ENCODE data around the gene KIF6. TPM values are rescaled to one million over a fixed set of nuclear protein-coding genes. Genes with fewer than 3 reads are reported as not detected.

Gene KIF6
- total RNA-seq, 1 donor from 2014 or later: 1.0 TPM

DNA sequence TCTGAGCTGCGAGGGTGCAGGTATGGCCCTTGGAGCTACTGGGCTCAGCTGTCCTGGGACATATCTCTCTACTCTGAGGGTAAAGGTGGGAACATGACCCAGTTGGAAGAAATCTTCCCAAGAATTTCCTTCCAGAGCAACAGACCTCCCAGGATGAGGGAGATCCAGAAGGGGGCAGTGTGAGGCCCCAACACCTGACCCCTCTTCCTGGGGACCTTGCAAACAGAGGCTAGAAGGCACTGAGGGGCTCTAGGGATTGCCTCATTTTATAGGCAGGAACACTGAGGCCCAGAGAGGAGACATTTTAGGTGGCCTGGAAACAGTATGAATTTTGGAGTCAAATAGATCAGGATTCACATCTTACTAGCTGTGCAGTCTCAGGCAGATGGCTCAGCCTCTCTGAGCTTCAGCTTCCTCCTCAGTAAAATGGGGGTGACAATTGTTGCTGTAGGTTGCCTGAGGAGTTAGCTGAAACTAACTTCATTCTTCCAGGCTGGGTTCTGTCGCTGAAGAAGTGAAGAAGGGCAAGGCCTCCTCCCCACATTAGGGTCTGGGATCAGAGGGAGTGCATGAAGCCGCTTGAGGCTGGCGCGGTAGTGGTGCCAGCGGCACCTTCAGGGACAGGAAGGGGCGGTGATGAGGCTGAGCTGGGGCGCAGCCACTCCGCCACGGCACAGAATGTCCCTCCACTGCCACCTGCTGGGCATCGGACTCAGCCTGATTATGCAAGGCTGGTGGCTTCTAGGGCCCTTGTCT lies 422.4 kb downstream of the KIF6 start:
- Histone ChIP-seq H3K9me3 (ENCODE audit: control insufficient read depth in 3 of 3, low read length in 3 of 3) (no peaks in the 10 kb centered on the region), H3K9ac (ENCODE audit: low read depth in 1 of 3, low read length in 3 of 3) (peak overlapping the region in 1 of 3 donors; percentile 25), H3K4me1 (ENCODE audit: control insufficient read depth in 3 of 3, insufficient read depth in 3 of 3, low read length in 3 of 3) (peaks cover 0 to 4% (median 0%) of the 10 kb centered on the region in 3 donors), H3K36me3 (ENCODE audit: control insufficient read depth in 3 of 3, insufficient read depth in 3 of 3, low read length in 3 of 3) (no peaks in the 10 kb centered on the region), H3K27me3 (ENCODE audit: control insufficient read depth in 3 of 3, insufficient read depth in 3 of 3, low read length in 3 of 3) (peaks cover 0 to 21% (median 9%) of the 10 kb centered on the region in 3 donors), H3K4me3 (ENCODE audit: low read length in 3 of 3) (peak overlapping the region in 2 of 3 donors; percentile 4 to 35), H3K27ac (ENCODE audit: low read depth, low read length) (no peak overlapping the region)

DNA sequence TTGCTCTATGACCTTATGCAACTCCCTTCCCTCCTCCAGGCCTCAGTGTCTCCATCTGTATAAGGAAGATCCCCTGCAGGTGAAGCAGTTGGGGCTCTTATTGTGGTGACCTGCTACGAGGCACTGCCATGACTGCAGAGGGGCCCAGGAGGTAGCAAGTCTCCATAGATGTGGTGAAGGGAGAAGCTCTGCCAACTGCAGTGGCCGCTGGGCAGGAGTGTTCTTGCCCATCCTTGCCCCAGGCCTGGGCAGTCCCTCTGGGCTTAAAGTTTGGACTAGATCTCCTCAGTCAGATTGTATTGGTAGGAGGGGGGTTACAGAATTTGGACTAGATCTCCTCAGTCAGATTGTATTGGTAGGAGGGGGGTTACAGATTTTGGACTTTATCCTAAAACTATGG lies 423.2 kb downstream of the KIF6 start:
- peaks cover 0 to 5% (median 0%) of the 10 kb centered on the region in 3 donors for H3K4me1 ChIP-seq (ENCODE audit: control insufficient read depth in 3 of 3, insufficient read depth in 3 of 3, low read length in 3 of 3)
- no peaks in the 10 kb centered on the region for H3K36me3 ChIP-seq (ENCODE audit: control insufficient read depth in 3 of 3, insufficient read depth in 3 of 3, low read length in 3 of 3)
- H3K9me3 ChIP-seq (ENCODE audit: control insufficient read depth in 3 of 3, low read length in 3 of 3): no peaks in the 10 kb centered on the region
- no peak overlapping the region for H3K4me3 ChIP-seq (ENCODE audit: low read length in 3 of 3)
- no peak overlapping the region for H3K27ac ChIP-seq (ENCODE audit: low read depth, low read length)
- peaks cover 0 to 21% (median 9%) of the 10 kb centered on the region in 3 donors for H3K27me3 ChIP-seq (ENCODE audit: control insufficient read depth in 3 of 3, insufficient read depth in 3 of 3, low read length in 3 of 3)
- H3K9ac ChIP-seq (ENCODE audit: low read depth in 1 of 3, low read length in 3 of 3): no peak overlapping the region

DNA sequence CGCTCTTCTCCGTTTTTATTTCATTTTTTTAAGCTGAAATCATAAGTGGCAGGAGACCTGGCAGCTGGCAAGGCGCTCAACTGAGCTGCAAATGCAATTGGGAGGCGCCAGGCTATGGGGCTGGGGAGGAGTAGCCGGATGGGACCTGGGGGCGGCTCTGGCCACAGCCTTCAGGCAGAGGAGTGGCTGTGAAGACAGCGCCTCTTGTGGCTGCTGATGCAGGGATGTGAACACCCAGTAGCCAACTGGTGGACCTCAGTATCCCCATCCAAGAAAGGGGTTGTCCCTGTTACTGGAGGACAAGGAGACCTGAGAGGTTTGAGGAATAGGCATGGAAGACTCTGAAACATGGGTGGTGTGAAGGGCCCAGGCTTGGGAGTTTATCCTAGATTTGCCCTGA lies 423.6 kb downstream of the KIF6 start:
- H3K9me3 ChIP-seq (ENCODE audit: control insufficient read depth in 3 of 3, low read length in 3 of 3): no peaks in the 10 kb centered on the region
- no peak overlapping the region for H3K27ac ChIP-seq (ENCODE audit: low read depth, low read length)
- no peak overlapping the region for H3K9ac ChIP-seq (ENCODE audit: low read depth in 1 of 3, low read length in 3 of 3)
- no peaks in the 10 kb centered on the region for H3K36me3 ChIP-seq (ENCODE audit: control insufficient read depth in 3 of 3, insufficient read depth in 3 of 3, low read length in 3 of 3)
- H3K4me3 ChIP-seq (ENCODE audit: low read length in 3 of 3): no peak overlapping the region
- H3K4me1 ChIP-seq (ENCODE audit: control insufficient read depth in 3 of 3, insufficient read depth in 3 of 3, low read length in 3 of 3): peaks cover 0 to 9% (median 2%) of the 10 kb centered on the region in 3 donors
- H3K27me3 ChIP-seq (ENCODE audit: control insufficient read depth in 3 of 3, insufficient read depth in 3 of 3, low read length in 3 of 3): peaks cover 0 to 21% (median 9%) of the 10 kb centered on the region in 3 donors

DNA sequence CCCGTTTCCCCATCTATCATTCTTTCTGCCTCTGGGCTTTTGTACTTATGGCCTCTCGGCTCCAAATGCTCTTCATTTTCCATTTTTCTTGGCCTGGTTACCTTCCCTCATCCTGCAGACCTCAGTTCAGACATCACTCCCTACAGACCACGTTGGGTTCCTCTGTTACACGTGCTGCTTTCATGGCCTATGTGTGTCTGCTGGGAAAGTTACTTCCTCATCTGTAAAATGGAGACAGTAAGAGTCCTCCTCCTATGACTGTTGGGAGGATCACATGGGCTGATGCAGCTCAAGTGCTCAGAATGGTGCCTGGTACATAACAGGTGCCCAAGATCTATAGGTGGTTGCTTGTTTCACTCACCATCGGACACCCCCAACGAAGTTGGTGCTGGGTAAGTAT lies 424.5 kb downstream of the KIF6 start:
- Histone ChIP-seq H3K9ac (ENCODE audit: low read depth in 1 of 3, low read length in 3 of 3) (no peak overlapping the region), H3K9me3 (ENCODE audit: control insufficient read depth in 3 of 3, low read length in 3 of 3) (no peaks in the 10 kb centered on the region), H3K36me3 (ENCODE audit: control insufficient read depth in 3 of 3, insufficient read depth in 3 of 3, low read length in 3 of 3) (no peaks in the 10 kb centered on the region), H3K4me1 (ENCODE audit: control insufficient read depth in 3 of 3, insufficient read depth in 3 of 3, low read length in 3 of 3) (peaks cover 0 to 9% (median 3%) of the 10 kb centered on the region in 3 donors), H3K4me3 (ENCODE audit: low read length in 3 of 3) (no peak overlapping the region), H3K27ac (ENCODE audit: low read depth, low read length) (no peak overlapping the region), H3K27me3 (ENCODE audit: control insufficient read depth in 3 of 3, insufficient read depth in 3 of 3, low read length in 3 of 3) (peaks cover 0 to 22% (median 9%) of the 10 kb centered on the region in 3 donors)

DNA sequence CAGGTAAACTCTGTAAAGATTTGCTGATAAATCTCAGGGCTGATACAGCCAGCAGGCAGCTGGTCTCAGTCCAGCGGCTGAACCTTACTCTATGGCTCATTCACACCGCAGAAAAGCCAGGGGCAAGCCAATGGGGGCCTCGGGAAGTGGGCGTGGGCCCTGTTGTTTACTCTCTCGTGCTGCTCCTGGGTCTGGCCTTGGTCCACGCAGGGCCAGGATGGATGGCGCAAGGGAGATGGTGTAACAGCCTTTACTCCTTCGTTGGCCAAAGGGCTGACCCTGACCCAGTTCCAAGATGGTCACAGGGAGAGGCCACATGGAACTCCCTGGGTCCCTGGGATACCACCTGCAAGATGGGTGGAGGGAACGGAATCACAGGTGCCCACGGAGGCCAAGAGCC lies 427.1 kb downstream of the KIF6 start:
- Histone ChIP-seq H3K27me3 (ENCODE audit: control insufficient read depth in 3 of 3, insufficient read depth in 3 of 3, low read length in 3 of 3) (peaks cover 0 to 23% (median 10%) of the 10 kb centered on the region in 3 donors), H3K36me3 (ENCODE audit: control insufficient read depth in 3 of 3, insufficient read depth in 3 of 3, low read length in 3 of 3) (no peaks in the 10 kb centered on the region), H3K9me3 (ENCODE audit: control insufficient read depth in 3 of 3, low read length in 3 of 3) (no peaks in the 10 kb centered on the region), H3K27ac (ENCODE audit: low read depth, low read length) (no peak overlapping the region), H3K4me3 (ENCODE audit: low read length in 3 of 3) (no peak overlapping the region), H3K9ac (ENCODE audit: low read depth in 1 of 3, low read length in 3 of 3) (no peak overlapping the region), H3K4me1 (ENCODE audit: control insufficient read depth in 3 of 3, insufficient read depth in 3 of 3, low read length in 3 of 3) (peaks cover 0 to 8% (median 3%) of the 10 kb centered on the region in 3 donors)

DNA sequence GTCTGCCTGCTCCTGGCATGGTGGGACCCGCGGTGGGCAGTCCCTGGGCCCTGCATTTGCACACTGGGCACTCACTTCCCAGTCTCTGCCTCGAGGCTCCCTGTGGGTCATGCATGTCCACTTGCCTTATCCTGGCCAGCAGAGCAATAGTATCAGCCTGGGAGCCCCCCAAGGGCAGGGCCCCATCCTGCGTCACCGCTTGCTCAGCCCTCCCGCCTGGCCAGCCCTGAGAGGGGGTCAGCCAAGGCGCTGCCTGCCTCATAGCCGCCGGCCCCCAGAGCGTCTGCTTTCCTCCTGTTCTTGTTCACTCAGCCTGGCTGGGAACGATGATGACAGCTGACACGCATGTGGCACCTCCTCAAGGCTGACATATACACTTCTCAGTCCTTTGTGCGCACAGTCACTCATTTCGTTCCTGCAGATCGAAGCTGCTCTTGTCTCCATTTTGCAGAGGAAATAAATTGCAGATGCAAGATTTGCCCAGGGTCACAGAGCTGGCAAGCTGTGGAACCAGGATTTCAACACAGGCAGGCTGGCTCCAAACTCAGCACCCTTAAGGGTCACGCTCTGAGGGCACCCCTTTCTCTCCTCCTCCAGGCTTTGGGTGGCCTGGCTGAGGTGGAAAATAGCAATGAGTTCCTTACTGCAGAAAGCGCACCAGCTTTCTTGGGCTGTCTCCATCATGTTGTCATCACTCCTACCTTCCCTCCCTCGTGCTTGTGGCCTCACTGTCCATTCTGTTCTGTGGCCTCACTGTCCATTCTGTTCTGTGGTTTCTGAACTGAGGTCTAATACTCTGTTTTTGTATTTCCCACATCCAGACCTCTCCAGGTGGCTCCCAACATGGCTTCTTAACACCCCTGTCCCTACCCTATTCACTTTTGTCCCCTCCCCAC lies 428.2 kb downstream of the KIF6 start:
- Histone ChIP-seq H3K4me1 (ENCODE audit: control insufficient read depth in 3 of 3, insufficient read depth in 3 of 3, low read length in 3 of 3) (peaks cover 0 to 5% (median 3%) of the 10 kb centered on the region in 3 donors), H3K27me3 (ENCODE audit: control insufficient read depth in 3 of 3, insufficient read depth in 3 of 3, low read length in 3 of 3) (peaks cover 0 to 22% (median 13%) of the 10 kb centered on the region in 3 donors), H3K36me3 (ENCODE audit: control insufficient read depth in 3 of 3, insufficient read depth in 3 of 3, low read length in 3 of 3) (no peaks in the 10 kb centered on the region), H3K9me3 (ENCODE audit: control insufficient read depth in 3 of 3, low read length in 3 of 3) (no peaks in the 10 kb centered on the region), H3K27ac (ENCODE audit: low read depth, low read length) (no peak overlapping the region), H3K9ac (ENCODE audit: low read depth in 1 of 3, low read length in 3 of 3) (no peak overlapping the region), H3K4me3 (ENCODE audit: low read length in 3 of 3) (no peak overlapping the region)

DNA sequence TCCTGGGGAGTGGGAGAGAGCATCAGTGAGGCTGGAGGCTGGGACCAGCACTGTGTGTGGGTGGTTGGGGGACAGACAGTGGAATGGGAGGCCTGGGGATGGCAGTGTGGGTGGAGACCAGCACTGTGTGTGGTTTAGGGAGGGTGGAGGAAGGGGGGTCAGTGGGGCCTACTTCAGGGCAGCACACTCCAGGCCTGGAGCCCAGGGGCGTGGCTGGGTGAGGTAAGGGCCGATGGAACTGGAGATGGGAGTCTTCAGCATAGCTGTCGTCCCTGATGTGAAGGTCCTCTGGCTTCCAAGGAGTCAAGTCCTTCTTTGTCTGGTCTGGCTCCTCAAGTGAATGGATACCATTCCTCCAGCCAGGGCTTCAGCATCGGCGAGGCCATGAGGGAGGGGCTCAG lies 429.6 kb downstream of the KIF6 start:
- Histone ChIP-seq H3K4me3 (ENCODE audit: low read length in 3 of 3) (no peak overlapping the region), H3K36me3 (ENCODE audit: control insufficient read depth in 3 of 3, insufficient read depth in 3 of 3, low read length in 3 of 3) (no peaks in the 10 kb centered on the region), H3K9me3 (ENCODE audit: control insufficient read depth in 3 of 3, low read length in 3 of 3) (no peaks in the 10 kb centered on the region), H3K27me3 (ENCODE audit: control insufficient read depth in 3 of 3, insufficient read depth in 3 of 3, low read length in 3 of 3) (peaks cover 0 to 18% (median 13%) of the 10 kb centered on the region in 3 donors), H3K27ac (ENCODE audit: low read depth, low read length) (no peak overlapping the region), H3K9ac (ENCODE audit: low read depth in 1 of 3, low read length in 3 of 3) (no peak overlapping the region), H3K4me1 (ENCODE audit: control insufficient read depth in 3 of 3, insufficient read depth in 3 of 3, low read length in 3 of 3) (peaks cover 0 to 5% (median 3%) of the 10 kb centered on the region in 3 donors)

DNA sequence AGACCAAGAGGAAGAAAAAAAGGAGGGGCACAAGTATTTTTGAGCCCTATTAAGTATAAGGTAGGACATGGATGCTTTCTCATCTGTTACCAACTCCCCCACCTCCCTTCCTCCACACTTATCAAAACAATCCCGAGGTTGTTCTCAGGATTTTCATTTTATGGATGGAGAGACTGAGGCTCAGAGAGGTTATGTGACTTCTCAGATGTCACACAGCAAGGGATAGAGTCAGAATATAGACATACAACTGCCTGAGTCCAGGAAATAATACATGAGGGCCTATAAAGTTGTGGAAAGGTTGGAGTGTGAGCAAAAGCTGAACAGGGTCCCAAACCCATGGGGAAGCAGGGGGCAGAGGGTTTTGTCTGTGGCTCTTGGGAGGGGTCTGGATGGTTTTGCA lies 430.3 kb downstream of the KIF6 start:
- H3K36me3 ChIP-seq (ENCODE audit: control insufficient read depth in 3 of 3, insufficient read depth in 3 of 3, low read length in 3 of 3): no peaks in the 10 kb centered on the region
- H3K4me1 ChIP-seq (ENCODE audit: control insufficient read depth in 3 of 3, insufficient read depth in 3 of 3, low read length in 3 of 3): peaks cover 0 to 5% (median 3%) of the 10 kb centered on the region in 3 donors
- H3K9me3 ChIP-seq (ENCODE audit: control insufficient read depth in 3 of 3, low read length in 3 of 3): no peaks in the 10 kb centered on the region
- H3K27me3 ChIP-seq (ENCODE audit: control insufficient read depth in 3 of 3, insufficient read depth in 3 of 3, low read length in 3 of 3): peaks cover 0 to 18% (median 13%) of the 10 kb centered on the region in 3 donors
- H3K9ac ChIP-seq (ENCODE audit: low read depth in 1 of 3, low read length in 3 of 3): no peak overlapping the region
- no peak overlapping the region for H3K27ac ChIP-seq (ENCODE audit: low read depth, low read length)
- H3K4me3 ChIP-seq (ENCODE audit: low read length in 3 of 3): no peak overlapping the region

DNA sequence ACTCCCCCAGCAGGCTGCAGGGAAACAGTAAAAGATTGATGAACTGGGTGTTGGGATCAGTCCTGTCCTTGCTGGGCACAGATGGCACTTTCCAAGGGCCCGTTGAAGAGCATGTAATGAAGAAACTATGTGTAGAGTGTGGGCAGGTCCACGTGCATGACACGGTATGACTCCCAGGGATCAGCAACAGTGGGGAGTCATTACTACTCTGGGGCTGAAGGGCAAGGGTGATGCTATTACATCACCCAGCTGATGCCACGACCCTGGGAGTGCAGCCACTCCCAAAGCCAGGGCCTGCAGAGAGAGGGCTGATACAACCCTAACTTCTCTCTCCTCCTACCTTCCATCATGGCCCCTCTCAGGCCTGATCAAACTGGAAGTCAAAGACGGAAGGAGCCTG lies 431.1 kb downstream of the KIF6 start:
- peaks cover 0 to 5% (median 3%) of the 10 kb centered on the region in 3 donors for H3K4me1 ChIP-seq (ENCODE audit: control insufficient read depth in 3 of 3, insufficient read depth in 3 of 3, low read length in 3 of 3)
- H3K27me3 ChIP-seq (ENCODE audit: control insufficient read depth in 3 of 3, insufficient read depth in 3 of 3, low read length in 3 of 3): peaks cover 0 to 18% (median 13%) of the 10 kb centered on the region in 3 donors
- no peaks in the 10 kb centered on the region for H3K9me3 ChIP-seq (ENCODE audit: control insufficient read depth in 3 of 3, low read length in 3 of 3)

DNA sequence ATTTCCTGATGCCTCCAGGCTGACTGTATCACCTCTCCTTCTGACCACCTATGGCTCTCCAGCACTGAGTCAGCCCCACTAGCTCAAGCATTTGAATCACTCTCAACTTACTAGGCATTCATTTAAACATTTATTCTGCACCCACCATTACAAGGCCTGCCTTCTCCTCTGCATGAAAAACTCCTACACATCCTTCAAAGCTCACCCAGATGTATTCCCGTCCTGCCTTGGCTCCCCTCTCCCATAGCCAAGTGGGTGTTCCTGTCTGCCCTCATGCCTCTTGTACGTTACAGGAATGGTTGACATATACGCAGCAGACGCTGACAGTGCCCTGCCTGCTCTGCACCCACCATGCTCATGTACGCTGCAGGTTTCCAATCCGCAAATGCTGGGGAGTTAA lies 432.6 kb downstream of the KIF6 start:
- Histone ChIP-seq H3K9me3 (ENCODE audit: control insufficient read depth in 3 of 3, low read length in 3 of 3) (no peaks in the 10 kb centered on the region), H3K4me1 (ENCODE audit: control insufficient read depth in 3 of 3, insufficient read depth in 3 of 3, low read length in 3 of 3) (peaks cover 0 to 5% (median 3%) of the 10 kb centered on the region in 3 donors), H3K27me3 (ENCODE audit: control insufficient read depth in 3 of 3, insufficient read depth in 3 of 3, low read length in 3 of 3) (peaks cover 0 to 12% (median 6%) of the 10 kb centered on the region in 3 donors), H3K27ac (ENCODE audit: low read depth, low read length) (no peak overlapping the region), H3K36me3 (ENCODE audit: control insufficient read depth in 3 of 3, insufficient read depth in 3 of 3, low read length in 3 of 3) (no peaks in the 10 kb centered on the region), H3K4me3 (ENCODE audit: low read length in 3 of 3) (no peak overlapping the region), H3K9ac (ENCODE audit: low read depth in 1 of 3, low read length in 3 of 3) (no peak overlapping the region)

More for the DNA sequence above, 431.1 kb downstream of the KIF6 start:
- Histone ChIP-seq H3K4me3 (ENCODE audit: low read length in 3 of 3) (no peak overlapping the region), H3K36me3 (ENCODE audit: control insufficient read depth in 3 of 3, insufficient read depth in 3 of 3, low read length in 3 of 3) (no peaks in the 10 kb centered on the region), H3K9ac (ENCODE audit: low read depth in 1 of 3, low read length in 3 of 3) (no peak overlapping the region), H3K27ac (ENCODE audit: low read depth, low read length) (no peak overlapping the region)

All from skeletal muscle tissue (tissue), 4 donors.